Glutamatergic neuron (in vitro differentiated cells): ENCODE measurements around the gene MTO1. TPM values are rescaled to one million over a fixed set of nuclear protein-coding genes. Genes with fewer than 3 reads are reported as not detected.

Experiments
- DNase-seq: peaks from one replicate; pipeline ENCODE4 v3.0.0; 2022
- H3K27ac Mint-ChIP-seq: one replicate; pipeline ENCODE4 v1.8.0; 2020; ENCODE audit warnings: mild to moderate bottlenecking, mixed read lengths, inconsistent platforms; ENCODE audit not compliant: unreplicated experiment
- H3K27me3 Mint-ChIP-seq: one replicate; pipeline ENCODE4 v1.8.0; 2020; ENCODE audit warnings: mild to moderate bottlenecking, moderate library complexity, mixed read lengths, inconsistent platforms; ENCODE audit not compliant: unreplicated experiment
- H3K36me3 Mint-ChIP-seq: one replicate; pipeline ENCODE4 v1.8.0; 2020; ENCODE audit warnings: mild to moderate bottlenecking, mixed read lengths, inconsistent platforms; ENCODE audit not compliant: unreplicated experiment
- H3K4me1 Mint-ChIP-seq: one replicate; pipeline ENCODE4 v1.8.0; 2020; ENCODE audit warnings: mild to moderate bottlenecking, low read depth, mixed read lengths, inconsistent platforms; ENCODE audit not compliant: unreplicated experiment
- H3K4me3 Mint-ChIP-seq: one replicate; pipeline ENCODE4 v1.8.0; 2020; ENCODE audit warnings: mild to moderate bottlenecking, mixed read lengths, inconsistent platforms; ENCODE audit not compliant: unreplicated experiment
- H3K9me3 Mint-ChIP-seq: one replicate; pipeline ENCODE4 v1.8.0; 2020; ENCODE audit warnings: mild to moderate bottlenecking, moderate library complexity, mixed read lengths, inconsistent platforms; ENCODE audit not compliant: unreplicated experiment
- total RNA-seq: library from RNA; stranded (reverse); fragmentation: NEBNext Ultra II Directional; extraction: Animal tissue kit (Norgen Biotek cat#: 25700); gene quantifications from one replicate; pipeline ENCODE4 v1.2.1, GENCODE V29; 2021; ENCODE audit not compliant: unreplicated experiment
- TF ChIP-seq, protein P1 (sequence below): fragments of 200-600 bp; sonication (generic); IDR thresholded peaks from one replicate; pipeline ENCODE4 v1.5.0; 2021; ENCODE audit not compliant: partially characterized antibody, unreplicated experiment

MTO1 gene
- total RNA-seq, 1 donor from 2014 or later = 26.6 TPM

DNA sequence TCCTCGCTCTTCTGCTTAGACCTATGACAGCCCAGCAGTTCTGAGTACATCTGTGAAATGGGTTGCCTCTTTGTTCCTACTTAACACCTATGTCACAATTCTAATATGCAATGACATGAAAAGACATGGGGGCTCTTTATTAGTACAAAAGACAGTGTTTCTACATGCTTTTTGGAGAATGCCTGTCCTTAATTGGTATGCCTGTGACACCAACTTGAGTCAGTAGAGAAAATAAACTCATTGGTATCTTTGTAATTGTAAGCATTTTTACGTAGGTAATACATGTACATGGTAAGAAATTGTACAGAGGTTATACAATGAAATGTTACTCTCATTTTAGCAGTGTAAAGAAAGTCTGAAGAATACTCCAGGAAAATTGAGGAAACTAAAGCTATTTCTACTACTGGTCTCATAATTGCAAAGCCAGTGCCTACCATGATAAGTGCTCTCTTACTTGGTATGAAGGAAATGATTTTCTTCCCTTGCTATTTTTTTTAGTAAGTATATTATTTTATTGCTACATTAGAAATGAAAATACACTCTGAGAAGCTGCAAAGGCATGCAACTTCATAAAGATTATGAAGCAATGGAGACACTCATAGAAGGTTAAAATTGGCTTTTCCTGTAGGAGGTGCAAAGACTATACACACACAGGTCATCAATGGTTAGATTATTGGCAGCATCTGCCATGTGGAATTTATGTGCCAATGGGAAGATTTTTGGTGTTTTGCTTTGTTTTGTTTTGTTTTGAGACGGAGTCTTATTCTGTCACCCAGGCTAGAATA, 64.2 kb downstream of the MTO1 start:
- TF ChIP-seq, protein P1, sequence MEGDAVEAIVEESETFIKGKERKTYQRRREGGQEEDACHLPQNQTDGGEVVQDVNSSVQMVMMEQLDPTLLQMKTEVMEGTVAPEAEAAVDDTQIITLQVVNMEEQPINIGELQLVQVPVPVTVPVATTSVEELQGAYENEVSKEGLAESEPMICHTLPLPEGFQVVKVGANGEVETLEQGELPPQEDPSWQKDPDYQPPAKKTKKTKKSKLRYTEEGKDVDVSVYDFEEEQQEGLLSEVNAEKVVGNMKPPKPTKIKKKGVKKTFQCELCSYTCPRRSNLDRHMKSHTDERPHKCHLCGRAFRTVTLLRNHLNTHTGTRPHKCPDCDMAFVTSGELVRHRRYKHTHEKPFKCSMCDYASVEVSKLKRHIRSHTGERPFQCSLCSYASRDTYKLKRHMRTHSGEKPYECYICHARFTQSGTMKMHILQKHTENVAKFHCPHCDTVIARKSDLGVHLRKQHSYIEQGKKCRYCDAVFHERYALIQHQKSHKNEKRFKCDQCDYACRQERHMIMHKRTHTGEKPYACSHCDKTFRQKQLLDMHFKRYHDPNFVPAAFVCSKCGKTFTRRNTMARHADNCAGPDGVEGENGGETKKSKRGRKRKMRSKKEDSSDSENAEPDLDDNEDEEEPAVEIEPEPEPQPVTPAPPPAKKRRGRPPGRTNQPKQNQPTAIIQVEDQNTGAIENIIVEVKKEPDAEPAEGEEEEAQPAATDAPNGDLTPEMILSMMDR = no peak
- H3K4me1 Mint-ChIP-seq = no peaks in the 10 kb centered on the region
- peaks cover 11% of the 10 kb centered on the region for H3K27me3 Mint-ChIP-seq
- peaks cover 5% of the 10 kb centered on the region for H3K36me3 Mint-ChIP-seq
- no peak overlapping the region for H3K4me3 Mint-ChIP-seq
- peaks cover 11% of the 10 kb centered on the region for H3K9me3 Mint-ChIP-seq
- H3K27ac Mint-ChIP-seq = no peak overlapping the region
- no peak for DNase-seq

DNA sequence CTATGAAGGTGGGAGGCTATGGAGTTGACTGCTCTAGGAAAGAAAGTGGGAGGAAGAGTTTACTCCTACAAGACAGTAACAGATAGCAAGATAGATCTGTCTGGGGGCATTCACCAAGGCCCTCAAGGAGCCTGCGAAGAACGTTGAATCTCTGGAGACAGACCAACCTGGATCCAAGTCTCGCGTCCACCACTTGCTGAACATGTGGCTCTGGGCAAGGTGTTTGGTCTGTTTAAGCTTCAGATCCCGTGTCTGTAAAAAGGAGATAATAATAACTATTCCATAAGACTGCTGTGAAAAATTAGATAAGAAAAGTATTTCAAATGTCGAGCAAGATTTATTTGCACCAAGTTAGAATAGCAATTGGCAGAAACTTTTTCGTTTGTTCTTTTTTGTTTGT, 67.4 kb downstream of the MTO1 start:
- Mint-ChIP-seq H3K4me3 (no peak overlapping the region), H3K27me3 (peaks cover 2% of the 10 kb centered on the region), H3K27ac (no peak overlapping the region), H3K9me3 (peaks cover 2% of the 10 kb centered on the region), H3K36me3 (no peaks in the 10 kb centered on the region), H3K4me1 (no peaks in the 10 kb centered on the region)
- no peak for DNase-seq
- TF ChIP-seq, protein P1 = no peak

DNA sequence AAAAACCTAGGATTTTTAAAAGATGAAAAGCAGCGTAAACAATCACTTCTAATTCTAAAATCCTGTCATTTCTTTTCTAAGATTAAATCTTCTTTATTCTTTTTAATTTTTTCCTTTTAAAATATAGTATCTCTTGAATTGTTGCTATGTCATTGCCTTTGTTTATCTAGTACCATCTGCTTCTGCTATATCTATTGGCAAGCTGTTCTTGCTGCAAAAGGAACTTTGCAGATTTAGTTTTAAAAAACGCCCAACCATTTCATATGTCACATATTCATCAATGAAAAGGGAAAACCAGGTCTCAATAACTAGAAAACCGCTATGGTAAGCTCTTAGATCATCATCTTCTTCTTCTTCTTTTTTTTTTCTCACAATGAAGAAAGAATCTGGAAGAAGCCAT, 70.8 kb downstream of the MTO1 start:
- H3K4me1 Mint-ChIP-seq = no peaks in the 10 kb centered on the region
- TF ChIP-seq, protein P1 = no peak
- H3K36me3 Mint-ChIP-seq = no peaks in the 10 kb centered on the region
- no peak overlapping the region for H3K27ac Mint-ChIP-seq
- no peaks in the 10 kb centered on the region for H3K27me3 Mint-ChIP-seq
- no peak overlapping the region for H3K4me3 Mint-ChIP-seq
- DNase-seq = no peak
- no peaks in the 10 kb centered on the region for H3K9me3 Mint-ChIP-seq

DNA sequence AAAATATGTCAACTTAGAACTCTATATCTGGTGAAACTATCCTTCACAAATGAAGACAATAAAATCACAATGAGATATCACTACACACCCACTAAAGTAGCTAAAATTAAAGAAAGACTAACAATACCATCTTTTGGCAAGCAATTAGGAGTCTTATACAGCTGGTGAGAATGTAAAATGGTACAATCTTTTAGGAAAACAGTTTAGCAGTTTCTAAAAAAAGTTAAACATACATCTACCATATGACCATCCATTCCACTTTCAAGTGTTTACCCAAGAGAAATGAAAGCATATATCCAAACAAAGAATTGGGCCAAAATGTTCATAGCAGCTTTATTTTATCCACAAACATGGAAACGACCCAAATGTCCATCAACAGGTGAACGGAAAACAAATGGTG, 73.1 kb downstream of the MTO1 start:
- H3K4me1 Mint-ChIP-seq = no peaks in the 10 kb centered on the region
- H3K9me3 Mint-ChIP-seq = no peaks in the 10 kb centered on the region
- no peak overlapping the region for H3K27ac Mint-ChIP-seq
- H3K27me3 Mint-ChIP-seq = no peaks in the 10 kb centered on the region
- no peak for DNase-seq
- TF ChIP-seq, protein P1 = no peak
- H3K4me3 Mint-ChIP-seq = no peak overlapping the region
- H3K36me3 Mint-ChIP-seq = no peaks in the 10 kb centered on the region

DNA sequence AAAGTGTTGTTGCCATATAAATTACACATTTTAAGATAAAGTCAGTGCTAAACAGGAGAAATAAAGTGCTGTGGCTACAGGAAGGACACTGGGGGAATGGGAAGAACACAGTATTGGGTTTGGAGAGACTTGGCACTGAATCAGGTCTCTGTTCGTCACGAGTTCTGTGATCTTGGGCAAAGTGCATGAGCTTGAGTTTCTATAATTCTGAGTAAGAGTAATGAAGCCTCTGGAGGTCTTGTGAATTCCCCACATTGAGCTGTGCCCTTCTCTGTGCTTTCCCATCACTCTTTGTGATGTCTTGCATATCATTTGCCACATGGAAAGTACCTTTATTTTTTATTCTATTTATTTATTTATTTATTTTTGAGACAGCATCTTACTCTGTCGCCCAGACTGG, 76.1 kb downstream of the MTO1 start:
- no peaks in the 10 kb centered on the region for H3K9me3 Mint-ChIP-seq
- no peak overlapping the region for H3K27ac Mint-ChIP-seq
- TF ChIP-seq, protein P1 = no peak
- no peaks in the 10 kb centered on the region for H3K36me3 Mint-ChIP-seq
- H3K27me3 Mint-ChIP-seq = no peaks in the 10 kb centered on the region
- H3K4me3 Mint-ChIP-seq = no peak overlapping the region
- H3K4me1 Mint-ChIP-seq = no peaks in the 10 kb centered on the region
- DNase-seq = no peak
